Panc1 (cell line): ENCODE measurements around the gene CHRD.

Experiments used
- CTCF ChIP-seq: fragments of 450-650 bp; IDR thresholded peaks from 2 replicates; pipeline ENCODE4 v1.5.1; 2017; ENCODE audit warnings: mild to moderate bottlenecking
- POLR2AphosphoS5 ChIP-seq: IDR thresholded peaks from 2 replicates; pipeline ENCODE4 v1.6.1; 2012; ENCODE audit warnings: mild to moderate bottlenecking, low read depth, low read length, moderate library complexity
- REST ChIP-seq, 2 experiments: IDR thresholded peaks; 2 replicates each; pipeline ENCODE4 v1.6.1; 2011 to 2012; ENCODE audit warnings: low read depth in 2 of 2, control low read depth in 1 of 2, low read length in 1 of 2, mild to moderate bottlenecking in 1 of 2, moderate library complexity in 1 of 2; ENCODE audit not compliant: insufficient read depth in 1 of 2
- SIN3A ChIP-seq: IDR thresholded peaks from 2 replicates; pipeline ENCODE4 v1.6.1; 2012; ENCODE audit warnings: low read depth, mild to moderate bottlenecking, low read length, moderate library complexity, borderline replicate concordance; ENCODE audit not compliant: insufficient read depth

GRCh38 chr3:184377374-184377773 is 2.5 kb upstream of the CHRD start:
- TF ChIP-seq CTCF (no peak), POLR2AphosphoS5 (no peak), SIN3A (no peak), REST (IDR thresholded peaks at IDR 0.05; ENCODE audit: insufficient read depth in 1 of 2, low read depth in 2 of 2, low read length in 1 of 2) (no peak)
